SK-N-MC (cell line): Measurements from ENCODE around the gene CDH3.

ENCODE experiments used
- DNase-seq: peaks from one replicate; pipeline ENCODE4 v3.0.0-alpha.2; 2011; ENCODE audit warnings: low read depth, low spot score
- H3K27ac ChIP-seq: fragments of 200-600 bp; sonication (generic); 2 replicates; pipeline ENCODE4 v1.5.1; 2016; ENCODE audit warnings: mixed run types
- H3K36me3 ChIP-seq: fragments of 200-600 bp; sonication (generic); 2 replicates; pipeline ENCODE4 v1.6.1; 2017; ENCODE audit warnings: antibody characterized with exemption, low read length, mixed read lengths; ENCODE audit not compliant: insufficient read depth
- H3K4me3 ChIP-seq: fragments of 200-600 bp; sonication (generic); 2 replicates; pipeline ENCODE4 v1.5.1; 2016
- H3K9ac ChIP-seq: fragments of 200-600 bp; sonication (generic); 2 replicates; pipeline ENCODE4 v1.8.0; 2017; ENCODE audit warnings: mixed run types, mixed read lengths; ENCODE audit not compliant: insufficient read length
- H3K9me3 ChIP-seq: fragments of 200-600 bp; sonication (generic); 2 replicates; pipeline ENCODE4 v1.6.1; 2017; ENCODE audit warnings: low read depth, mild to moderate bottlenecking, antibody characterized with exemption, low read length, moderate library complexity, mixed read lengths
- EZH2 ChIP-seq: fragments of 200-600 bp; sonication (generic); IDR thresholded peaks from one replicate; pipeline ENCODE4 v1.6.1; 2017; ENCODE audit warnings: antibody characterized with exemption
- FOXP2 ChIP-seq: optimal IDR thresholded peaks from 2 replicates; pipeline ENCODE3; 2011; ENCODE audit warnings: mild to moderate bottlenecking, moderate library complexity; ENCODE audit not compliant: insufficient read depth; ENCODE audit errors: extremely low read length, control extremely low read depth
- POLR2AphosphoS5 ChIP-seq: IDR thresholded peaks from 2 replicates; pipeline ENCODE4 v1.6.1; 2012; ENCODE audit warnings: mild to moderate bottlenecking, low read depth, low read length, borderline replicate concordance

CDH3 gene

DNA sequence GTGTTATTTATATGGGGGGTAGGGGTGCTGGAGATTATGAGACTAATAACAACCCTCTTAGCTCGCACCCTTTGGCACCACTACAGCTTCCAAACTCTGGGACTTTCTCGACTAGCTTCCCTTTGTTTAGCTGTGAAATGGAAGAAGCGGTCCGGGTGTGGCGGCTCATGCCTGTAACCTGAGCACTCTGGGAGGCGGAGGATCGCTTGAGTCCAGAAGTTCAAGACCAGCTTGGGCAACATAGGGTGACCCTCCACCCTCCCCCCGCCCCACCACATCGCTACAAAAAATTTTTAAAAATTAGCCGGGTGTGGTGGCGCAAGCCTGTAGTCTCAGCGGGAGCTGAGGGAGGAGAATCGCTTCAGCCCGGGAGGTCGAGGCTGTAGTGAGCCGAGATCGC is 814 bp upstream of the CDH3 start:
- TF ChIP-seq FOXP2: no peak
- no peak for TF ChIP-seq EZH2
- no peak for TF ChIP-seq POLR2AphosphoS5
- Histone ChIP-seq H3K4me3 (peak overlapping the region; percentile 77), H3K27ac (peak overlapping the region; percentile 46; the same call in 1 of the 2 replicates), H3K9me3 (no peaks in the 10 kb centered on the region), H3K9ac (peak overlapping the region; percentile 47), H3K36me3 (no peaks in the 10 kb centered on the region)
- no peak for DNase-seq

DNA sequence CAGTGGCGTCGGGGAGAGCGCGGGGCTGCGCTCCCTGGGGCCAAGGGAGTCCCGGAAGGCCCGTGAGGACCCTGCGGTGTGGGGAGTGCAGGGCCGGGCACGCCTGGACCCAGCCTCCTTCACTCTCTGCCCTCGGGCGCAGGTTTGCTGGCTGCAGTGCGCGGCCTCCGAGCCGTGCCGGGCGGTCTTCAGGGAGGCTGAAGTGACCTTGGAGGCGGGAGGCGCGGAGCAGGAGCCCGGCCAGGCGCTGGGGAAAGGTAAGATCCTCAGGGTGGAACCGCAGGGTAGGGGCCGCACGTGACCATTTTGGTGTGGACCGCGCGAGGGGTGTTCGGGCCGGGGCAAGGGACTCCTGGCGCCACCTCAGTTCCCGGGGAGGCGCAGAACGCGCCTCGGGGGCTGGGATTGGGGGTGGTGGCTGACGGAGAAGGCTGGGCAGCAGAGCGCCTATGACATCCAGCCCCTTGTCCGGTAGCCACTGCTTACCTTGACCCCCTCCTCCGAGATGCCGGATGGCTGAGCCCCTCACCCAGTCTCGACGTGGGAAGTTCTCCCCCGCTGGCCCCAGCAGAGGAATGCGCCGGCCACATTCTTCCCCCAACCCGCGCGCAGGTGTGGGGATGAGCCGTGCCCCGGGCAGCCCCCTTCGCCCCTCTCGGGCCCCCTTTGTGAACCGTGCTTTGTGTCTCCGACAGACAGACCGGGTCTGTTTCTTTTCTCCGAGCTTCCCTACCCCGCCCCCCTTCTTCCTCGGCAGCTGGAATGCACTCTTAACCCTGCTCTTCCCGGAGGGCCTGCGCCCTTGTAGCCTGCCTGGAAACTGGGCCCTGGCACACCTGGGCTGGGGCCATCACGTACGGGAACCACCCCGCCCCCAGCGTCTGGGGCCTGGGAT is 631 bp downstream of the CDH3 start:
- no peak overlapping the region for H3K27ac ChIP-seq
- no peaks in the 10 kb centered on the region for H3K36me3 ChIP-seq
- TF ChIP-seq FOXP2: no peak
- TF ChIP-seq POLR2AphosphoS5: no peak
- TF ChIP-seq EZH2: no peak
- H3K9ac ChIP-seq: no peak overlapping the region
- DNase-seq: no peak
- H3K4me3 ChIP-seq: peak overlapping the region; percentile 77
- H3K9me3 ChIP-seq: no peaks in the 10 kb centered on the region

DNA sequence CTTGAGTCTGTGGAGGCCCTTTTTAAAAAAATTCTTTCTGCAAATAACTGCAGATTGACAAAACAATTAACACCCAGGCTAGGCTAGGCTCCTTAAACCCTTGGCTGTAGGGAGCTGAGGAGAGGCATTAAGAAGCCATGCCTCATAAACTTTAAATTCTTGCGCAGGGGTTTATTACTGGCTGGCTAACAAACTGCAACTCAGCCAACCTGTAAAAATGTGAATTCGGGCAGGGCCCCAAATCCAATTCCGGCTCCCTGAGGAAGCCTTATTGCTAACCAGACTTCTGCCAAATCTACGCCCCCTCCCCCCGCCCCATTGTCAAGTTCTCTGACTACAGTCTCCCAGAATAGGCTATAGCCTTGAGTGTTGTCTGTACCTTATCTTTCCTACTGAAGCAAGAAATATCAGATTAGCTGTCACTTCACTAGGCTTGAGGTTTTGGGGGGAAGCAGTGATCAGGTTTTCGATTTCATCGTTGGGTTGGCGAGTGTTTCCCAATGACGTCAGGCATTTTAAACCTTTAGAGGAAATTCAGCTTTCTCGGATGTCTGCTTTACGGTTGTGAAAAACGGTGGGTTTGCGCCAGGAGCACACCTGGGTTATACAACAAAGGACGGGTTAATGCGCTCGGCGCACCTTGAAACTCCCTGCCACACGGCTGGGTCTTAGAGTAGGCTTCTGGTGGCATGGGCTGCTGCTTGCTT is 2.0 kb downstream of the CDH3 start:
- Histone ChIP-seq H3K4me3 (no peak overlapping the region), H3K36me3 (no peaks in the 10 kb centered on the region), H3K27ac (peak overlapping the region; percentile 31; the same call in 1 of the 2 replicates), H3K9ac (no peak overlapping the region), H3K9me3 (no peaks in the 10 kb centered on the region)
- TF ChIP-seq FOXP2: no peak
- TF ChIP-seq EZH2: no peak
- no peak for TF ChIP-seq POLR2AphosphoS5
- DNase-seq: no peak

DNA sequence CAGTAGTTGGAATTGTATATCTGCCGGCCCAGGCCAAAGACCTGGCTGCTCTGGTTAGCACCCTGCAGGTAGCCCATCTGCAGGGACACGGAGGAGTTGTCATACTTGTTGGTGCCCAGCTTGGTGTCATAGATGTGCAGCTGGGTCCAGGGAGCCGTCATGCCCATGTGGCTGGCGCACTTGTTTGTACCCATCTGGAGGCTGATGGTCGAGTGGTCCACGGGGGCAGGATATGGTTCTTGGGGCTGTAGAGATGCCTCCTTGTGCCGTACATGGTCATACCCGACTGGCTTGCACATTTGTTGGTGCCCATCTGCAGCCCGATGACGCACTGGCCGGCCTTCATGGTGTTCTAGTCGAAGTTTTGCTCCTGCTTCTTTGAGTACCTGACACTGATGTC is 6.0 kb downstream of the CDH3 start:
- TF ChIP-seq POLR2AphosphoS5 (no peak), EZH2 (no peak), FOXP2 (no peak)
- Histone ChIP-seq H3K9ac (no peak overlapping the region), H3K27ac (no peak overlapping the region), H3K4me3 (no peak overlapping the region), H3K36me3 (no peaks in the 10 kb centered on the region), H3K9me3 (no peaks in the 10 kb centered on the region)
- no peak for DNase-seq

DNA sequence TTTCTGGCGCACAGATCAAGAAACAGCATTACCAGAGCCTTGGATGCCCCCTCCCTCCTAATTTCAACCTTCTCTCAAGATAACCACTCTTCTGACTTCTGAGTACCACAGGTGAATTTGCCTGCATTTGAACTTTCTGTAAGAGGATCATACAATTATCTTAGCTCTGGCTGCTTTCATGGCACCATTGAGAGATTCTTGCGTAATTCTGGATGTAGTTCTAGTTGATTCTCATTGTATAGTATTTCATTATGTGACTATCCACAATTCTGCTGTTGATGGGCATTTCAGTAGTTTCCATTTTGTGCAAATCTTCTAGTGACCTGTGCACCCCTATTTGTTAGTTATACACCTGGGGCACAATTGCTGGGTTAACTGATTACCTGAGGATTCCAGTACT is 7.5 kb downstream of the CDH3 start:
- H3K9ac ChIP-seq: no peak overlapping the region

DNA sequence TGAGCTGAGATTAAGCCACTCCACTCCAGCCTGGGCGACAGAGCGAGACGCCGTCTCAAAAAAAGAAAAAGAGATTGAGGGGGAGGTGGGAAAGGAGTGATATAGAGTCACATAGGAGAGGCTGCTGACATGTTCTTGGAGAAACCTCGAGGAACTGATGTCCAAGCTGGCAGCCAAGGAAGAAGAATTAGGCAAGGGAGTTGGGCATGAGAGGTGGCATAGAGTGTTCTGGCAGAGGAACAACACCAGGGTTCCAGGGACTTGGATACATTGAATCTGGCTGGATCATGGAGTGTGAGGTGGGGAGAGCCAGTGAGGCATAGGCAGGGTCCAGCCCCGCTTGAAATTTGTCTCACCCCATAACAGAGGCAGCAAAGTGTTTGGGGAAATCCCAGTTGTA is 10.7 kb downstream of the CDH3 start:
- H3K36me3 ChIP-seq: no peaks in the 10 kb centered on the region
- no peak overlapping the region for H3K4me3 ChIP-seq
- TF ChIP-seq POLR2AphosphoS5: no peak
- TF ChIP-seq EZH2: no peak
- TF ChIP-seq FOXP2: no peak
- DNase-seq: no peak
- H3K9me3 ChIP-seq: no peaks in the 10 kb centered on the region
- H3K9ac ChIP-seq: no peak overlapping the region
- H3K27ac ChIP-seq: no peak overlapping the region

More for the DNA sequence above, 7.5 kb downstream of the CDH3 start:
- H3K36me3 ChIP-seq: no peaks in the 10 kb centered on the region
- no peak for DNase-seq
- no peak for TF ChIP-seq FOXP2
- TF ChIP-seq POLR2AphosphoS5: no peak
- no peak for TF ChIP-seq EZH2
- no peaks in the 10 kb centered on the region for H3K9me3 ChIP-seq
- no peak overlapping the region for H3K27ac ChIP-seq
- H3K4me3 ChIP-seq: no peak overlapping the region

DNA sequence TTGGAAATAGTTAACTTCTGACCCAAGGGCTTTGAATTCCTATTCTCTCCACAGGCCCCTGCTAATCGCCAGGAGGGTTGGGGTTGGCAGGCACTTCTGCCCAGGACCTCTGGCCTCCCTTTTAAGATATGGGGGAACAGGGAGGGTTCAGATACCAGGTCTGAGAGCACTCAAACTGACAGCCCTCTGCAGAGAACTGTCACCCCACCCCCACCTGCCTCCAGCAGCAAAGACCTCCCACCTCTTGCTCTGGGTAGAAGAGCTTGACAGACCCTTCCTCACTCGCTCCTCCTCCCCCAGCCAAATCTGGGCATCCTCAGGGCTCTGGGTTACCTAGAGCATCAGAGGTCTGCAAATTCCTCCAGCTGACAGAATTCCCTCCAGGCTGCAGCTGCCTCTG is 11.6 kb downstream of the CDH3 start:
- no peak for DNase-seq
- Histone ChIP-seq H3K9ac (no peak overlapping the region), H3K9me3 (no peaks in the 10 kb centered on the region), H3K36me3 (no peaks in the 10 kb centered on the region), H3K4me3 (no peak overlapping the region), H3K27ac (no peak overlapping the region)
- TF ChIP-seq POLR2AphosphoS5: no peak
- no peak for TF ChIP-seq EZH2
- no peak for TF ChIP-seq FOXP2

DNA sequence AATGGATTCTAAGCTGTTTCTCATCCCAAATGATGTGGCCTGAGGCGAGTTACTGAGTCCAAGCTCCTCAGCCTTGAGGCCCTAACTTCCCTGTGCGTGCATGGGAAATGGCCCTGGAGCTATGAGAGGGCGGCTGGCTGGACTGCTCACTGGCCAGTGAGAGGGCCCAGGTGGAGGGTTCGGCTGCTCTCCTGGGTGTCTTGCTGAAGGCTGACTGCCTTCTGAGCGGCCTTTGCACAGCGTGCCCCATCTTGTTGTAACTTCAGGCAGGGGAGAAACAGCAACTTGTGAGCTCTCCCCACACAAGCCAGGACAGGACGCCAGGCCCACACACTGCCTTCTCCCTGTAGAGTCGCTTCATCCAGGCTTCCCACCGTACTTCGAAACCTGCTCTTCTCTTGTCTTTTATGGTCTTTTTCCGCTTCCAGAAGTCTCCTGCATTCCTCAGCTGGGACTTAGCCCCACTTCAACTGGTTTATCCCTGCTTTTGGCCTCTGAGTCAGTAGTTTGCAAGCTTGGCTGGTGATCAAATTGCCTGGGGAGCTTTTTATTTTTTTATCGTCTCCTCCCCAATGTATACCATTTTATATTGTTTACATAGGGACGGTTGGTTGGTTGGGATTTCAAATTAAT is 13.3 kb downstream of the CDH3 start:
- Histone ChIP-seq H3K9ac (peak overlapping the region; percentile 47), H3K4me3 (peak overlapping the region; percentile 58), H3K36me3 (no peaks in the 10 kb centered on the region), H3K27ac (peak overlapping the region; percentile 96), H3K9me3 (no peaks in the 10 kb centered on the region)
- TF ChIP-seq FOXP2: no peak
- no peak for TF ChIP-seq EZH2
- 0 out of 2 replicates have a peak, but pooled peaks have one; percentile 23 for TF ChIP-seq POLR2AphosphoS5
- peak; percentile 87 for DNase-seq
